Measurements from ENCODE around the gene ARHGEF11. TPM values are rescaled to one million over a fixed set of nuclear protein-coding genes. Genes with fewer than 3 reads are reported as not detected.

The ARHGEF11 gene
- total RNA-seq, 1 experiment from 2014 or later, result 55.5 TPM

- no TSS peak for BruUV-seq (replicated peaks)
- Histone ChIP-seq H3K27me3 (ENCODE audit: control insufficient read depth, insufficient read depth, low read length) (no peaks in the 10 kb centered on the region), H3K36me3 (ENCODE audit: control insufficient read depth, insufficient read depth, low read length) (no peaks in the 10 kb centered on the region), H3K4me1 (ENCODE audit: control insufficient read depth, insufficient read depth, low read length) (no peaks in the 10 kb centered on the region), H3K4me3 (ENCODE audit: low read depth in 2 of 2, low read length in 2 of 2) (no peak overlapping the region), H3K27ac (ENCODE audit: low read length) (no peak overlapping the region), H3K9me3 (ENCODE audit: control insufficient read depth, insufficient read depth, low read depth, low read length) (no peaks in the 10 kb centered on the region)
- ChIA-PET POLR2A (no interaction called here), CTCF (interaction anchor here (1.1 kb wide), 1 partner anchor 11 kb away, joined by 6 read pairs; no protein-coding TSS in a partner anchor)
- ATAC-seq, result no peak
- no peak for DNase-seq (ENCODE audit: low read depth, low spot score)
- TF ChIP-seq POLR2AphosphoS5 (IDR thresholded peaks at IDR 0.05; ENCODE audit: low read depth, low read length) (no peak), SIN3A (IDR thresholded peaks at IDR 0.05; ENCODE audit: borderline replicate concordance, insufficient read depth, low read depth, low read length) (no peak), TCF7L2 (IDR thresholded peaks at IDR 0.05; ENCODE audit: low read depth, low read length) (no peak)
- TF ChIP-seq, protein P1, sequence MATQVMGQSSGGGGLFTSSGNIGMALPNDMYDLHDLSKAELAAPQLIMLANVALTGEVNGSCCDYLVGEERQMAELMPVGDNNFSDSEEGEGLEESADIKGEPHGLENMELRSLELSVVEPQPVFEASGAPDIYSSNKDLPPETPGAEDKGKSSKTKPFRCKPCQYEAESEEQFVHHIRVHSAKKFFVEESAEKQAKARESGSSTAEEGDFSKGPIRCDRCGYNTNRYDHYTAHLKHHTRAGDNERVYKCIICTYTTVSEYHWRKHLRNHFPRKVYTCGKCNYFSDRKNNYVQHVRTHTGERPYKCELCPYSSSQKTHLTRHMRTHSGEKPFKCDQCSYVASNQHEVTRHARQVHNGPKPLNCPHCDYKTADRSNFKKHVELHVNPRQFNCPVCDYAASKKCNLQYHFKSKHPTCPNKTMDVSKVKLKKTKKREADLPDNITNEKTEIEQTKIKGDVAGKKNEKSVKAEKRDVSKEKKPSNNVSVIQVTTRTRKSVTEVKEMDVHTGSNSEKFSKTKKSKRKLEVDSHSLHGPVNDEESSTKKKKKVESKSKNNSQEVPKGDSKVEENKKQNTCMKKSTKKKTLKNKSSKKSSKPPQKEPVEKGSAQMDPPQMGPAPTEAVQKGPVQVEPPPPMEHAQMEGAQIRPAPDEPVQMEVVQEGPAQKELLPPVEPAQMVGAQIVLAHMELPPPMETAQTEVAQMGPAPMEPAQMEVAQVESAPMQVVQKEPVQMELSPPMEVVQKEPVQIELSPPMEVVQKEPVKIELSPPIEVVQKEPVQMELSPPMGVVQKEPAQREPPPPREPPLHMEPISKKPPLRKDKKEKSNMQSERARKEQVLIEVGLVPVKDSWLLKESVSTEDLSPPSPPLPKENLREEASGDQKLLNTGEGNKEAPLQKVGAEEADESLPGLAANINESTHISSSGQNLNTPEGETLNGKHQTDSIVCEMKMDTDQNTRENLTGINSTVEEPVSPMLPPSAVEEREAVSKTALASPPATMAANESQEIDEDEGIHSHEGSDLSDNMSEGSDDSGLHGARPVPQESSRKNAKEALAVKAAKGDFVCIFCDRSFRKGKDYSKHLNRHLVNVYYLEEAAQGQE (IDR thresholded peaks at IDR 0.05; ENCODE audit: insufficient read depth in 1 of 2, low read depth in 2 of 2, low read length in 1 of 2), result no peak
- TF ChIP-seq, protein P2, sequence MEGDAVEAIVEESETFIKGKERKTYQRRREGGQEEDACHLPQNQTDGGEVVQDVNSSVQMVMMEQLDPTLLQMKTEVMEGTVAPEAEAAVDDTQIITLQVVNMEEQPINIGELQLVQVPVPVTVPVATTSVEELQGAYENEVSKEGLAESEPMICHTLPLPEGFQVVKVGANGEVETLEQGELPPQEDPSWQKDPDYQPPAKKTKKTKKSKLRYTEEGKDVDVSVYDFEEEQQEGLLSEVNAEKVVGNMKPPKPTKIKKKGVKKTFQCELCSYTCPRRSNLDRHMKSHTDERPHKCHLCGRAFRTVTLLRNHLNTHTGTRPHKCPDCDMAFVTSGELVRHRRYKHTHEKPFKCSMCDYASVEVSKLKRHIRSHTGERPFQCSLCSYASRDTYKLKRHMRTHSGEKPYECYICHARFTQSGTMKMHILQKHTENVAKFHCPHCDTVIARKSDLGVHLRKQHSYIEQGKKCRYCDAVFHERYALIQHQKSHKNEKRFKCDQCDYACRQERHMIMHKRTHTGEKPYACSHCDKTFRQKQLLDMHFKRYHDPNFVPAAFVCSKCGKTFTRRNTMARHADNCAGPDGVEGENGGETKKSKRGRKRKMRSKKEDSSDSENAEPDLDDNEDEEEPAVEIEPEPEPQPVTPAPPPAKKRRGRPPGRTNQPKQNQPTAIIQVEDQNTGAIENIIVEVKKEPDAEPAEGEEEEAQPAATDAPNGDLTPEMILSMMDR (IDR thresholded peaks at IDR 0.05), result no peak
- intact Hi-C loops (cut with micrococcal nuclease; ENCODE audit: unreplicated experiment) (no loop called here), in situ Hi-C loops (cut with HindIII; ENCODE audit: low pct_unique_long_range_greater_than_20kb, low sequenced_read_pairs) (no loop called here)
Measured at GRCh38 chr1:157084720-157085119, 39.2 kb upstream of the ARHGEF11 start.

- POLR2A ChIA-PET, result no interaction called here
- Histone ChIP-seq H3K4me3 (ENCODE audit: low read depth in 2 of 2, low read length in 2 of 2) (no peak overlapping the region), H3K36me3 (ENCODE audit: control insufficient read depth, insufficient read depth, low read length) (no peaks in the 10 kb centered on the region), H3K4me1 (ENCODE audit: control insufficient read depth, insufficient read depth, low read length) (no peaks in the 10 kb centered on the region), H3K27me3 (ENCODE audit: control insufficient read depth, insufficient read depth, low read length) (no peaks in the 10 kb centered on the region), H3K27ac (ENCODE audit: low read length) (no peak overlapping the region), H3K9me3 (ENCODE audit: control insufficient read depth, insufficient read depth, low read depth, low read length) (no peaks in the 10 kb centered on the region)
- in situ Hi-C loops (cut with HindIII; ENCODE audit: low pct_unique_long_range_greater_than_20kb, low sequenced_read_pairs), result no loop called here
- no TSS peak for BruUV-seq (replicated peaks)
- CTCF ChIA-PET, result interaction anchor here (2.6 kb wide), 1 partner anchor 8 kb away, joined by 8 read pairs; no protein-coding TSS in a partner anchor
- intact Hi-C loops (cut with micrococcal nuclease; ENCODE audit: unreplicated experiment), result no loop called here
- no peak for TF ChIP-seq SIN3A (IDR thresholded peaks at IDR 0.05; ENCODE audit: borderline replicate concordance, insufficient read depth, low read depth, low read length)
- DNase-seq (ENCODE audit: low read depth, low spot score) (no peak), ATAC-seq (no peak)
Measured at GRCh38 chr1:157081707-157082106, 36.2 kb upstream of the ARHGEF11 start.

DNA sequence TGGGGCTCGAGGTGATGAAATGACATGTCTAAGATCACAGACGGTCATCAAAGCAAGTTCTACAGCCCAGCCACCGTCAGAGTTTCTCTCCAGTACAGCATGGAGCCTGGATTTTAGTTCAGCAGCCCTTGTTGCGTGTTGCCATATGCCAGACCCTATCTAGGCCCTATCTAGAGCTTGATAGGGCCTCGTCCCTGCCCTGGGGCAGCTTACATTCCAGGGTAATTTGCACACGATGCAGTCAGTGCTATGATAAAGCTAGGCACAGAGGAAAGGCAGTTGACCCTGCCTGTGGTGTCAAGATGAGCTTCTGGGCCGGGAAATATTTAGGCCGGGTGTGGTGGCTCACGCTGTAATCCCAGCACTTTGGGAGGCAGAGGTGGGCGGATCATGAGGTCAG is 35.2 kb upstream of the ARHGEF11 start:
- TF ChIP-seq, protein P1 (IDR thresholded peaks at IDR 0.05; ENCODE audit: insufficient read depth in 1 of 2, low read depth in 2 of 2, low read length in 1 of 2), result no peak
- TF ChIP-seq TCF7L2 (IDR thresholded peaks at IDR 0.05; ENCODE audit: low read depth, low read length) (no peak), POLR2AphosphoS5 (IDR thresholded peaks at IDR 0.05; ENCODE audit: low read depth, low read length) (no peak), SIN3A (IDR thresholded peaks at IDR 0.05; ENCODE audit: borderline replicate concordance, insufficient read depth, low read depth, low read length) (no peak)
- TF ChIP-seq, protein P2 (IDR thresholded peaks at IDR 0.05), result no peak
- ChIA-PET CTCF (interaction anchor here (2.6 kb wide), 1 partner anchor 9 kb away, joined by 8 read pairs; no protein-coding TSS in a partner anchor), POLR2A (no interaction called here)
- no peaks in the 10 kb centered on the region for H3K4me1 ChIP-seq (ENCODE audit: control insufficient read depth, insufficient read depth, low read length)
- DNase-seq (ENCODE audit: low read depth, low spot score), result no peak
- intact Hi-C loops (cut with micrococcal nuclease; ENCODE audit: unreplicated experiment), result no loop called here
- no peak overlapping the region for H3K27ac ChIP-seq (ENCODE audit: low read length)
- no peaks in the 10 kb centered on the region for H3K36me3 ChIP-seq (ENCODE audit: control insufficient read depth, insufficient read depth, low read length)
- no peak overlapping the region for H3K4me3 ChIP-seq (ENCODE audit: low read depth in 2 of 2, low read length in 2 of 2)
- BruUV-seq (replicated peaks), result no TSS peak
- ATAC-seq, result no peak
- no peaks in the 10 kb centered on the region for H3K27me3 ChIP-seq (ENCODE audit: control insufficient read depth, insufficient read depth, low read length)
- in situ Hi-C loops (cut with HindIII; ENCODE audit: low pct_unique_long_range_greater_than_20kb, low sequenced_read_pairs), result no loop called here
- H3K9me3 ChIP-seq (ENCODE audit: control insufficient read depth, insufficient read depth, low read depth, low read length), result no peaks in the 10 kb centered on the region
